NCI-H1048 (cell line): Measurements from ENCODE around the gene ADAMTS2.

Experiments
- DNase-seq: peaks from one replicate; lab custom pipeline; 2025; lab: John Stamatoyannopoulos, UW

Gene ADAMTS2

GRCh38 chr5:179080724-179081123 lies 264.5 kb downstream of the ADAMTS2 start:
- no peak for DNase-seq

GRCh38 chr5:179079165-179079987 lies 265.9 kb downstream of the ADAMTS2 start:
- DNase-seq, result no peak

GRCh38 chr5:179065703-179066102 lies 279.6 kb downstream of the ADAMTS2 start:
- DNase-seq, result no peak

DNA sequence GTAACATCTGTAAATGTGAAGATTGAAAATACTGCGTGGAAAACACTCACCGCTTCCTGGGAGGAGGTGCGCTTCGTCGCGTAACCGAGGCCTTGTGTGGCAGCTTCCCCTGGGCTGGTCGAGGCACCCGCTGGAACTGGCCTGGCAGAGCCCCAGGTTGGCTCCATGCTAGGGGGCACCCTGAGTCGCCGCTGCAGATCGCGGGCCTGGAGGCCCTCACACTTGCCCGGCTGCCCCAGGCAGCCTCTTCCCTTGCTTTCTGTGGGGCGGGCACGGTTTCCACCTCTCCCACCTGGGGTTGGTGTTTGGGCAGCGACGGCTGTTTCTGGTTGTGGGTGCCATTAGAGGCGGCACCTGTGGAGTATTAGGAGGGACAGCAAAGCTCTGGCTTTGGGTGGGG lies 284.2 kb downstream of the ADAMTS2 start:
- DNase-seq, result no peak
